Left forelimb (tissue), 1 donor: ENCODE data around the gene ANKRD44.

ENCODE experiments used
- DNase-seq: peaks from one replicate; pipeline ENCODE4 v3.0.0-alpha.2; 2018; ENCODE audit warnings: low spot score

The ANKRD44 gene

DNA sequence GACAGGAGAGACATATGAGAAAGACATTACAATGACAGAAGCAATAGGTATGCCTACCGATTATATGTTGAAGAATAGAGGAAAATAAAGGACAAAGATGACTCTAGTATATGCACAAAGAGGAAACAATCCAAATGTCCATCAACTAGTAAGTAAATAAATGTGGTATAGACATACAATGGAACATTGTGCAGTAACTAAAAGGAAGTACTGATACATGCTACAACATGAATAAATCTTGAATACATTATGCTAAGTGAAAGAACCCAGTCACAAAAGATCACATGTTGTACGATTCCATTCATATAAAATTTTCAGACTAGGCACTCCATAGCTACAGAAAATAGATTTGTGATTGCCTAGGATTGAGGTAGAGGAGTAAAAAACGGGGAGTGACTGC lies 355.5 kb downstream of the ANKRD44 start:
- no peak for DNase-seq

DNA sequence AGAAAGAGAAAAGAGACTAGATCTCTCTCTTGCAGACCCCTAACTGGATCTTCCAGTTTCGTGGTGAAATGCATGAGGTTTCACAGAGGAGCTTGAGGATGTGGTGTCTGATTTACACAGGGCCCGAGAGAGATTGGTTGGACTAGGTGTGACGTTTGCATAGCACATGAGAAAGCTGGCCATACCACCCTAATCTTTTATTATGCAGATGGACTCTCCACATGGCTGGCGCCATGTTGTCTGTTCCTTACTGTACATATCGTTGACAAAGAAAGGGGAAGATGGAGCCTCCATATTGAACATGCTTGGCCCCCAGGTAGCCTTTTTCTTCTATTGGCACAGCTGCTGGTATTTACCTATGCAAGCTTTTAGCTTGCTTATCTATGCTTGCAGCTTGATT lies 356.6 kb downstream of the ANKRD44 start:
- DNase-seq, result no peak

DNA sequence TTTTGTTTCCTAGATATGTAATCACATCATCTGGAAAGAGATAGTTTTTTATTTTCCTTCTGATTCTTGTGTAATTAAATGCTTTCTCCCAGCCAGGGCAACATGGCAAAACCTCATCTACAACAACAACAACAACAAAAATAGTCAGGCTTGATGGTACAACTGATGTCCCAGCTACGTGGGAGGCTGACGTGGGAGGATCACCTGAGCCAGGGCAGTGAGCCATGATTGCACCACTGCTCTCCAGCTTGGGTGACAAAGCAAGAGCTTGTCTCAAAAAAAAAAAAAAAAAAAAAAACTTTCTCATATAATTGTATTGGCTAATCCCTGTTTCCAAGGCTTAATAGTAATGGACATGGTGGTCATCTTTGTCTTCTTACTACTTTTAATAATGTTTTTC lies 357.6 kb downstream of the ANKRD44 start:
- DNase-seq, result no peak

DNA sequence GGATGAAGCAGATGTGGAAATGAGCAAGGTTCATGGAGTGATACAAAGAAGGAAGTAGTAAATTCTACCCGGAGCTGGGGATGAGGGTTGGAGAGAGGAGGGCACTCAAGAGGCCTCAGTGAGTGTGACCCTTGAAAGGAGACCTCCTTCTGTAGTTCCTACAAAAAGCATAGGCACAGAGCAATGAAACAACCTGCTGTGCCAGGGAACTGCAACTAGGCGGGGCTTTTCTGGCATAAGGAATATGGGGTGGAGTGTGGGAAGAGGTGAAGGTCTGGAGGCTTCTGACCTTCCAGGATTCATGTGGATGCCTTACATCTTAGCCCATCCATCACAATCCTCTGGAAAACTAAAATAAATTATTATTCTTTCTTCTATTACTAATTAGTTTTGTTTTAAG lies 358.6 kb downstream of the ANKRD44 start:
- no peak for DNase-seq

DNA sequence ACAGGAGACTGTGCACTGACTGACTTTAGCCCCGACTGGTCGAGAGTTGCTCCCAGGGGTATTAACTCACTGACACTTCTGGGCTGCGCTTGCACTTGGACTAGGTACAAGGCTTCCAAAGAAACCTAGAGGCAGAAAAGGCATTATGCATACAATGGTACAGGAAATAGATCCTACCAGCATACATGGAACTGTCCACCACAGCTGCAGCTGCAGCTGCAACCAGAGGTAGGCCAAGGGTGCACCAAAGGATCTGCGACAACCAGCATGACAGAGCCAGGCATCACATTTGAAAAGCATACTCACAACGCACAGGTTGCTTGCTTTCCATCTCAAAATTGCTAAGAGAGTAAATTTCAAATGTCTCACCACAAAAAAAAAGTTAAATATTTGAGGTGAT lies 361.5 kb downstream of the ANKRD44 start:
- no peak for DNase-seq

DNA sequence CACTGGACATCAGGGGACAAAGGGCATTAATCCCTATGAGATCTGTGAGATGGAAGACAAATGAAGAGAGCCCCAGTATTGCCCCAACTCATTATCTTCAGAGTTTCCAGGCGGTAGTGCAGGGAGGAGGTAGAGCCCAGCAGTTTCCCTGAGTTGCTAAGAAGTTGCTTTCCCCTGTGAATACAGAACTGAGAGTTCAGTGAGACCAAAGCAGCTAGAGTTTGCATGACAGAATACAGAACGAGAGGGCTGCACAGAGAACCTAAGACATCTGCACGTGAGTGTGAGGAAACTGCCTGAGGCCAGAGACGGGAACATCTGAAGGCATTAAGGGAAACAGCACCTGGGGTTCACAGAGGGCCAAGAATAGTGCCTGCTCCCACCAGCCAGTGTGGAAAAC lies 366.0 kb downstream of the ANKRD44 start:
- no peak for DNase-seq

DNA sequence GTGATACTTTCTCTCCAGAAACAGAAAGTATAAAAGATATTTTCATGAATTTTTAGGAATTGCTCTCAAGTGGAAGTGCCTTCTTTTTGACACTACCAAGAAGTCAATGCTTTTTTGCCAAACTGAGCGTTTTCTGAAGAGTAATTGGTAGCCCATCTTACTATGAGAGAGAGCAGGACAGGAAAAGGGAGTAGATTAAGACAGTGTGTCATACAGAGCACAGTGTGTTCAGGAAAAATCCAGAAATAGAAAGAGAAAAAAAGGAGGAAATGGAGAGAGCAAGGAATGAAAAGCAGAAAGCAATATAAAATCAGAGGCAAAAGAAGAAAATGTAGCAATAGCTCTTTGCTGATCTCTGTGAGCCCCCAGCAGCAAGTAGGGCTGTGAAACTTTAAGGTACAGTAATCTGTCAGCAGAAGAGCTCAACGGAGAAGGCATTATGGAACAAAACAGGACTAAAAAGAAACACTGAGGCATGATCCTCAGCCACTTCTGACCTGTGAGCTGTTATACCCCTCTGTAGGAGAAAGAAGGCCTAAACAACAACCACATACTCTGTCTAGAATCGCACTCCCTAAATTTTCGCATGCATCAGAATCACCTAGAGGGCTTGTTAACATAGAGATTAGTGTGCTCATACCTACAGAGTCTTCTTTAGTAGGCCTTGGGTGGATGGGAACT lies 369.0 kb downstream of the ANKRD44 start:
- no peak for DNase-seq

DNA sequence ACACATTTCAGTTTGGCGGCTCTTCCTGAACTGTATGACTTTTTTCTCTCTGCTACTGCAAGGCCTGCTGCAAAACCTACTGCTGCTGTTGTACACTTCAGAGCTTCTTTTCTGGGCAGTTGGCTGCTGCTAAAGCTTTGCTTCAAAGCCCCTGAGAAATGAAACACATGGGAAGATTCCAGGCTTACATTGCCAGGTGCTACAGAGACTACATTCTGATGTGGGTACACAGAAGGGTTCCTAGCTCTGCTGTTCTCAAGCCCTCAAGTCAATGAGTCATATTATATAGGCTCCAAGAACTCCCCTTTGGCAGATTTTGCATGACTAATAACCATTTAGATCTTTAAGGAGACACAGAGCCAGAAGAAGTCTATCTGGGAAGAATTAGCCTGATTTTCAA lies 371.2 kb downstream of the ANKRD44 start:
- no peak for DNase-seq
